Measurements from ENCODE around the gene SLC7A11.

Gene SLC7A11

GRCh38 chr4:138185859-138186645 lies 56.1 kb downstream of the SLC7A11 start:
- H3K4me1 ChIP-seq (ENCODE audit: control insufficient read depth, low read depth, low read length), result peaks cover 4% of the 10 kb centered on the region
- no peak overlapping the region for H3K9ac ChIP-seq (ENCODE audit: low read length)
- H3K27me3 ChIP-seq (ENCODE audit: control insufficient read depth, insufficient read depth, low read length), result no peaks in the 10 kb centered on the region
- H3K27ac ChIP-seq (ENCODE audit: low read length), result no peak overlapping the region
- H3K4me3 ChIP-seq (ENCODE audit: low read length), result no peak overlapping the region
- H3K36me3 ChIP-seq (ENCODE audit: control insufficient read depth, low read depth, low read length), result peaks cover 11% of the 10 kb centered on the region
- no peaks in the 10 kb centered on the region for H3K9me3 ChIP-seq (ENCODE audit: control insufficient read depth, low read depth, low read length)

GRCh38 chr4:138184886-138185285 lies 57.3 kb downstream of the SLC7A11 start:
- no peaks in the 10 kb centered on the region for H3K27me3 ChIP-seq (ENCODE audit: control insufficient read depth, insufficient read depth, low read length)
- H3K27ac ChIP-seq (ENCODE audit: low read length), result no peak overlapping the region
- H3K36me3 ChIP-seq (ENCODE audit: control insufficient read depth, low read depth, low read length), result peaks cover 11% of the 10 kb centered on the region
- no peak overlapping the region for H3K4me3 ChIP-seq (ENCODE audit: low read length)
- peaks cover 4% of the 10 kb centered on the region for H3K4me1 ChIP-seq (ENCODE audit: control insufficient read depth, low read depth, low read length)
- no peaks in the 10 kb centered on the region for H3K9me3 ChIP-seq (ENCODE audit: control insufficient read depth, low read depth, low read length)
- no peak overlapping the region for H3K9ac ChIP-seq (ENCODE audit: low read length)

GRCh38 chr4:138182838-138183426 lies 59.2 kb downstream of the SLC7A11 start:
- H3K36me3 ChIP-seq (ENCODE audit: control insufficient read depth, low read depth, low read length), result peaks cover 24% of the 10 kb centered on the region

GRCh38 chr4:138181287-138181686 lies 60.9 kb downstream of the SLC7A11 start:
- H3K4me1 ChIP-seq (ENCODE audit: control insufficient read depth, low read depth, low read length), result peaks cover 4% of the 10 kb centered on the region
- H3K27me3 ChIP-seq (ENCODE audit: control insufficient read depth, insufficient read depth, low read length), result no peaks in the 10 kb centered on the region
- H3K4me3 ChIP-seq (ENCODE audit: low read length), result no peak overlapping the region
- no peak overlapping the region for H3K9ac ChIP-seq (ENCODE audit: low read length)
- no peaks in the 10 kb centered on the region for H3K9me3 ChIP-seq (ENCODE audit: control insufficient read depth, low read depth, low read length)
- no peak overlapping the region for H3K27ac ChIP-seq (ENCODE audit: low read length)
- H3K36me3 ChIP-seq (ENCODE audit: control insufficient read depth, low read depth, low read length), result peaks cover 30% of the 10 kb centered on the region

More at GRCh38 chr4:138182838-138183426, 59.2 kb downstream of the SLC7A11 start:
- H3K4me1 ChIP-seq (ENCODE audit: control insufficient read depth, low read depth, low read length), result peaks cover 4% of the 10 kb centered on the region
- no peaks in the 10 kb centered on the region for H3K9me3 ChIP-seq (ENCODE audit: control insufficient read depth, low read depth, low read length)
- no peak overlapping the region for H3K4me3 ChIP-seq (ENCODE audit: low read length)
- no peak overlapping the region for H3K27ac ChIP-seq (ENCODE audit: low read length)
- H3K9ac ChIP-seq (ENCODE audit: low read length), result no peak overlapping the region
- no peaks in the 10 kb centered on the region for H3K27me3 ChIP-seq (ENCODE audit: control insufficient read depth, insufficient read depth, low read length)

DNA sequence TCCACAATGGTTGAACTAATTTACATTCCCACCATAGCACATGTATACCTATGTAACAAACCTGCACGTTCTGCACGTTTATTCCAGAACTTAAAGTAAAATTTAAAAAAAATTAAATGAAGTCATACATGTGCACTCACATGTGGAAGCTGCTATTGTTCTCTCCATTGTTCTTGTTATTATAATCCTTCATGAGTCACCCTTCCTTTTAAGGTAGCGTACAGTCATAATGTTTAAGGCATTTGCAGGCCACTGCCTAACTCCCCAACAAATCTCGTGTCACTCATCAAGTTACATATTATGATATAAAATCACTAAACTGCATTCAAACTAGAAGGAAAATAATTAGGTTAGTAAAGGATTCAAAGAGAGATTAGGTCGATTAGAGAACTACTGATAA lies 63.6 kb downstream of the SLC7A11 start:
- Histone ChIP-seq H3K27me3 (ENCODE audit: control insufficient read depth, insufficient read depth, low read length) (no peaks in the 10 kb centered on the region), H3K9me3 (ENCODE audit: control insufficient read depth, low read depth, low read length) (no peaks in the 10 kb centered on the region), H3K9ac (ENCODE audit: low read length) (no peak overlapping the region), H3K4me1 (ENCODE audit: control insufficient read depth, low read depth, low read length) (no peaks in the 10 kb centered on the region), H3K36me3 (ENCODE audit: control insufficient read depth, low read depth, low read length) (peaks cover 41% of the 10 kb centered on the region), H3K27ac (ENCODE audit: low read length) (no peak overlapping the region), H3K4me3 (ENCODE audit: low read length) (no peak overlapping the region)

- no peaks in the 10 kb centered on the region for H3K27me3 ChIP-seq (ENCODE audit: control insufficient read depth, insufficient read depth, low read length)
Observed at GRCh38 chr4:138177278-138177968, 64.7 kb downstream of the SLC7A11 start.

GRCh38 chr4:138174981-138175794 lies 67.0 kb downstream of the SLC7A11 start:
- no peaks in the 10 kb centered on the region for H3K4me1 ChIP-seq (ENCODE audit: control insufficient read depth, low read depth, low read length)
- no peaks in the 10 kb centered on the region for H3K27me3 ChIP-seq (ENCODE audit: control insufficient read depth, insufficient read depth, low read length)
- H3K36me3 ChIP-seq (ENCODE audit: control insufficient read depth, low read depth, low read length), result peaks cover 31% of the 10 kb centered on the region
- H3K9ac ChIP-seq (ENCODE audit: low read length), result no peak overlapping the region
- H3K27ac ChIP-seq (ENCODE audit: low read length), result no peak overlapping the region
- H3K4me3 ChIP-seq (ENCODE audit: low read length), result no peak overlapping the region
- H3K9me3 ChIP-seq (ENCODE audit: control insufficient read depth, low read depth, low read length), result no peaks in the 10 kb centered on the region

More at GRCh38 chr4:138177278-138177968, 64.7 kb downstream of the SLC7A11 start:
- Histone ChIP-seq H3K9ac (ENCODE audit: low read length) (no peak overlapping the region), H3K36me3 (ENCODE audit: control insufficient read depth, low read depth, low read length) (peaks cover 38% of the 10 kb centered on the region), H3K27ac (ENCODE audit: low read length) (no peak overlapping the region), H3K4me1 (ENCODE audit: control insufficient read depth, low read depth, low read length) (no peaks in the 10 kb centered on the region), H3K9me3 (ENCODE audit: control insufficient read depth, low read depth, low read length) (no peaks in the 10 kb centered on the region), H3K4me3 (ENCODE audit: low read length) (no peak overlapping the region)

DNA sequence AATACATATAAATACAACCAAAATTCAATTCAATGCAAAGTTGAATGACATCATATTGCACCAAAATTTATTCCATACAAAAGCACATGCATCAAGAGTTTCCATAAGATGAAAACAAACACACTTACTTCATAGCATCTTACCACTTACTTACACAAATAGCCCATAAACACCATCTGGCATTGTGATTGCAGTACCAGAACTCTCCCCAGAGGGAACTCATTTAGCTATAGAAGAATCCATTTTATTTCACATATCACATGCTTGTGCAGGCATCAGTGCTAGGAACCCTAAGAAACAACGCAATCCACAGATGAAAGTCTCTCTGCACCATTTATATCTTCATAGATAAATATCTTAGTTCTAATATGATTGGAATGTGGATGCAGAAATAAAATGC lies 77.9 kb downstream of the SLC7A11 start:
- H3K4me1 ChIP-seq (ENCODE audit: control insufficient read depth, low read depth, low read length), result peaks cover 6% of the 10 kb centered on the region
- H3K36me3 ChIP-seq (ENCODE audit: control insufficient read depth, low read depth, low read length), result no peaks in the 10 kb centered on the region
- H3K4me3 ChIP-seq (ENCODE audit: low read length), result no peak overlapping the region
- no peak overlapping the region for H3K9ac ChIP-seq (ENCODE audit: low read length)
- no peak overlapping the region for H3K27ac ChIP-seq (ENCODE audit: low read length)
- no peaks in the 10 kb centered on the region for H3K9me3 ChIP-seq (ENCODE audit: control insufficient read depth, low read depth, low read length)
- no peaks in the 10 kb centered on the region for H3K27me3 ChIP-seq (ENCODE audit: control insufficient read depth, insufficient read depth, low read length)

DNA sequence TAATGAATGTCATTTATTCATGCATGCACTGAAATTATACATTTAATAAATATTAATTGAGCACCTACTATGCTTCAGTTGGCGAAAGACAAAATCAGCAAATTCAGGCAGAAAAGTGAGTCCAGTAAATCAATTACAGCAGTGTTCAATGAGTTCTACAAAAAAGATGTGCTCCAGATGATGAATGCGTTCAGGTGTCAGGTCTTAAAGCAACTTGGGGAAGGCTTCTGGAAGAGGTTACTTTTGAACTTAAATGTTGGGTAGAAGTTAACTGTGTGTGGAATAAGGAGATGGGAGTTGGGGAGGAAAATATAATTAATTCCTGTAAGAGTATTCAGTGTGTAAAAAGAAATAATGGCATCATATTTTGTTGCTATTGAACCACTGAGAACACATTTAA lies 79.0 kb downstream of the SLC7A11 start:
- Histone ChIP-seq H3K9me3 (ENCODE audit: control insufficient read depth, low read depth, low read length) (no peaks in the 10 kb centered on the region), H3K27me3 (ENCODE audit: control insufficient read depth, insufficient read depth, low read length) (no peaks in the 10 kb centered on the region), H3K9ac (ENCODE audit: low read length) (no peak overlapping the region), H3K36me3 (ENCODE audit: control insufficient read depth, low read depth, low read length) (no peaks in the 10 kb centered on the region), H3K27ac (ENCODE audit: low read length) (no peak overlapping the region), H3K4me1 (ENCODE audit: control insufficient read depth, low read depth, low read length) (peaks cover 6% of the 10 kb centered on the region), H3K4me3 (ENCODE audit: low read length) (no peak overlapping the region)

DNA sequence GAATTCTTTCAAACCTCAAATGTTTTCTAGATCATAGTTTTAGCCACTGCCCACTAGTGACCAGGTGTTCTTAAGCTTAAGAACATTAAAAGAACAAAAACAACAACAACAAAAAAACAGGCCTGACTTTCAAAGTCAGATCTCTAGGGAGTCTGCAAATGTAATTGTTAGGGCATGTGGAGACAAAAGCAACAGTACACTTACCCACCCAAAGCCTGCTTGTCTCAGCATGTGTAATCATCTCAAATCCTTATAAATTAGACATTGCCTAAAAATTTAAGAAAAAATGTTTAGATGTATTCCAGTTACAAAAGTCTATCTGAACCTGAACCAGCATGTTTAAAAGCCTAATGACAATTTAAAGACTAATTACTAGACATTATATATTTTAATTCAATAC lies 79.9 kb downstream of the SLC7A11 start:
- H3K9me3 ChIP-seq (ENCODE audit: control insufficient read depth, low read depth, low read length), result no peaks in the 10 kb centered on the region
- no peaks in the 10 kb centered on the region for H3K27me3 ChIP-seq (ENCODE audit: control insufficient read depth, insufficient read depth, low read length)
- H3K36me3 ChIP-seq (ENCODE audit: control insufficient read depth, low read depth, low read length), result no peaks in the 10 kb centered on the region
- H3K4me3 ChIP-seq (ENCODE audit: low read length), result no peak overlapping the region
- H3K27ac ChIP-seq (ENCODE audit: low read length), result no peak overlapping the region
- peaks cover 6% of the 10 kb centered on the region for H3K4me1 ChIP-seq (ENCODE audit: control insufficient read depth, low read depth, low read length)
- no peak overlapping the region for H3K9ac ChIP-seq (ENCODE audit: low read length)

DNA sequence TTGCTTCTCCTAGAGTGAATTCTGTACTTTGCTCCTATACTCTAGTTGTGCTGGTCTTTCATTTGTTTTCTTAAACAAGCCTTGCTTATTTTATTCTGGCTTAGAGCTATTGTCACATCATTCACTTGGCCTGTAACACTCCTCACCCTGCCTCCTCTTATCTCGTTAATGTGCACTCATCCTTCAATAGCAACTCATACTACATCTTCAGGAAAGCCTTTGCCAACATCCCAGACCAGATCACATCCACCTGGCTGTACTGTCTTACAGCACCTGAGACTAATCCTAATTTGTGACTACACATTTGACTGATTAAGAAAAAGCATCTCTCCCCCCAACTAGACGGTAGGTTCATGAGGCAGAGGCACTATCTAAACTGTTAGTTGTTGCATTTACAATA lies 80.8 kb downstream of the SLC7A11 start:
- Histone ChIP-seq H3K36me3 (ENCODE audit: control insufficient read depth, low read depth, low read length) (no peaks in the 10 kb centered on the region), H3K4me3 (ENCODE audit: low read length) (no peak overlapping the region), H3K27me3 (ENCODE audit: control insufficient read depth, insufficient read depth, low read length) (no peaks in the 10 kb centered on the region), H3K27ac (ENCODE audit: low read length) (no peak overlapping the region), H3K4me1 (ENCODE audit: control insufficient read depth, low read depth, low read length) (peaks cover 6% of the 10 kb centered on the region), H3K9me3 (ENCODE audit: control insufficient read depth, low read depth, low read length) (no peaks in the 10 kb centered on the region), H3K9ac (ENCODE audit: low read length) (no peak overlapping the region)

Measured in iPS-18a (cell line).